SK-N-SH treated with all-trans-retinoic acid at 6 μM for 48 hours (cell line): ENCODE measurements around the gene BRMS1.
A peak's percentile ranks its signal among the peaks of the same experiment; 100 is the strongest.

Experiments
- ATAC-seq: fragments of 200-7000 bp; cut with Tn5 transposase; 3 replicates; pipeline ENCODE4 v1.9.1; 2020; ENCODE audit warnings: mild to moderate bottlenecking, moderate library complexity
- ARNTL ChIP-seq: fragments of 450-650 bp; formaldehyde crosslinking; IDR thresholded peaks from 2 replicates; pipeline ENCODE4 v1.5.0; 2020; ENCODE audit warnings: low read depth, mild to moderate bottlenecking, moderate library complexity, borderline replicate concordance
- CSDC2 ChIP-seq: fragments of 250-450 bp; sonication (Bioruptor Pico); IDR thresholded peaks from 2 replicates; pipeline ENCODE4 v1.5.0; 2020; ENCODE audit warnings: mild to moderate bottlenecking, moderate library complexity
- CSRNP3 ChIP-seq: fragments of 250-450 bp; sonication (Bioruptor Pico); IDR thresholded peaks from 2 replicates; pipeline ENCODE4 v1.5.1; 2021; ENCODE audit warnings: mild to moderate bottlenecking, moderate library complexity
- ESRRG ChIP-seq: fragments of 250-450 bp; sonication (Bioruptor Pico); IDR thresholded peaks from 2 replicates; pipeline ENCODE4 v1.6.1; 2021; ENCODE audit warnings: mild to moderate bottlenecking
- GLIS3 ChIP-seq: fragments of 250-450 bp; sonication (Bioruptor Pico); IDR thresholded peaks from 2 replicates; pipeline ENCODE4 v1.5.0; 2020; ENCODE audit warnings: mild to moderate bottlenecking, moderate library complexity
- OSR1 ChIP-seq: fragments of 250-450 bp; sonication (Bioruptor Pico); IDR thresholded peaks from 2 replicates; pipeline ENCODE4 v1.8.0; 2022; ENCODE audit warnings: moderate library complexity, mild to moderate bottlenecking, inconsistent platforms
- PPARA ChIP-seq: fragments of 250-450 bp; sonication (Bioruptor Pico); IDR thresholded peaks from 2 replicates; pipeline ENCODE4 v1.5.0; 2020; ENCODE audit warnings: mild to moderate bottlenecking, borderline replicate concordance
- RARB ChIP-seq: fragments of 250-450 bp; sonication (Bioruptor Pico); IDR thresholded peaks from 2 replicates; pipeline ENCODE4 v1.8.0; 2021; ENCODE audit warnings: mild to moderate bottlenecking, moderate library complexity
- SNAI2 ChIP-seq: fragments of 250-450 bp; sonication (Bioruptor Pico); IDR thresholded peaks from 2 replicates; pipeline ENCODE4 v1.5.0; 2020; ENCODE audit warnings: mild to moderate bottlenecking, moderate library complexity
- TSHZ2 ChIP-seq: fragments of 250-450 bp; sonication (Bioruptor Pico); IDR thresholded peaks from 2 replicates; pipeline ENCODE4 v1.5.0; 2020; ENCODE audit warnings: mild to moderate bottlenecking, moderate library complexity
- ZC3H10 ChIP-seq: fragments of 250-450 bp; sonication (Bioruptor Pico); IDR thresholded peaks from 2 replicates; pipeline ENCODE4 v1.5.1; 2021; ENCODE audit warnings: mild to moderate bottlenecking, moderate library complexity
- ZFP3 ChIP-seq: fragments of 250-450 bp; sonication (Bioruptor Pico); IDR thresholded peaks from 2 replicates; pipeline ENCODE4 v1.5.0; 2020; ENCODE audit warnings: mild to moderate bottlenecking, moderate library complexity
- ZNF565 ChIP-seq: fragments of 450-650 bp; formaldehyde crosslinking; conservative IDR thresholded peaks from 2 replicates; pipeline ENCODE4 v1.5.0; 2020; ENCODE audit warnings: low read depth, mild to moderate bottlenecking, moderate library complexity
- ZNF8 ChIP-seq: fragments of 450-650 bp; formaldehyde crosslinking; IDR thresholded peaks from 2 replicates; pipeline ENCODE4 v1.5.0; 2020; ENCODE audit warnings: mild to moderate bottlenecking, moderate library complexity
- TF ChIP-seq, protein P1 (sequence below): fragments of 250-450 bp; sonication (Bioruptor Pico); IDR thresholded peaks from 2 replicates; pipeline ENCODE4 v1.8.0; 2021; ENCODE audit warnings: low read depth, mild to moderate bottlenecking, moderate library complexity, borderline replicate concordance
- TF ChIP-seq, protein P2 (sequence below): fragments of 250-450 bp; sonication (Bioruptor Pico); IDR thresholded peaks from 2 replicates; pipeline ENCODE4 v1.8.0; 2020; ENCODE audit warnings: mild to moderate bottlenecking, moderate library complexity, borderline replicate concordance

Gene BRMS1

DNA sequence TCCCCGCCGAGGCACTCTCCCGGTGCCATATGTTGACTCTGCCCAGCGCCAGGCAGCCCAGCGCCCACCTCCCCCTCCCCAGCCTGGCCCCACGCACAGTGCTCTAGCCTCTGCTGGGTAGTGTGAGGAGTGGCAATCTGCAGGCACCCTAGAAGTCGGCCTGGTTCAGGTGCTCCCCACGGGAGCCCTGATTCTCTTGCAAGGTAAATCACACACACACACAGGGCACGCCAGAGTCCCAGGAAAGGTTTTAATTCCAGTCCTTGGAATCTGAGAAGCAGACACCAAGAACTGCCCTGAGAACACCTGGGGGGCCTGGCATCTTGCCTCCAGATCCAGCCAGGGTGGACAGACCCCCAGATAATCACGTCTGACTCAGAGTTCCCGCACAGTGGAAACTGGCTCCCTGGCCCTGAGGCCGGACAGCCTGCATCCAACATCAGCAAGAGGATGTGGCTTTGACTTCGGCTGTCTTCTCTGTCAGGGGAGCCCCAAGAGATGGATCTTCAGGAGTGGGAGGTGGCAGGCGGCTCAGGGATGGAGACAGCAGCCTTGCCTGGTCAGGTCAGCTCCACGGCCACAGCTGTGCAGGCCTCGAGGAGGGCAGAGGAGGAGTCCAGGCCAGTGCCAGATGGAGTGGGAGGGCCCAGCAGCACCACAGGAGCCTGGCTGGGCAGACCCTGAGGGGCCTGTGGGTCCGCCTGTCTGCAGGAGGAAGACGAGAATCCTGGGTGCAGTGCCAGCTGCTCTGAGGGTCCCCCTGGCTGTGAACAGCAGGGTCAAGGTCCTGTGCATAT, 7.6 kb downstream of the BRMS1 start:
- TF ChIP-seq CSDC2 (CRISPR knock-in tag) (no peak), GLIS3 (CRISPR knock-in tag) (no peak), ZNF565 (no peak), ARNTL (CRISPR knock-in tag) (no peak), ZNF8 (CRISPR knock-in tag) (no peak), ZFP3 (CRISPR knock-in tag) (no peak), PPARA (CRISPR knock-in tag) (no peak), SNAI2 (CRISPR knock-in tag) (no peak), RARB (no peak), CSRNP3 (CRISPR knock-in tag) (no peak)
- ATAC-seq, result peak; percentile 7; the same call in 1 of the 3 replicates

DNA sequence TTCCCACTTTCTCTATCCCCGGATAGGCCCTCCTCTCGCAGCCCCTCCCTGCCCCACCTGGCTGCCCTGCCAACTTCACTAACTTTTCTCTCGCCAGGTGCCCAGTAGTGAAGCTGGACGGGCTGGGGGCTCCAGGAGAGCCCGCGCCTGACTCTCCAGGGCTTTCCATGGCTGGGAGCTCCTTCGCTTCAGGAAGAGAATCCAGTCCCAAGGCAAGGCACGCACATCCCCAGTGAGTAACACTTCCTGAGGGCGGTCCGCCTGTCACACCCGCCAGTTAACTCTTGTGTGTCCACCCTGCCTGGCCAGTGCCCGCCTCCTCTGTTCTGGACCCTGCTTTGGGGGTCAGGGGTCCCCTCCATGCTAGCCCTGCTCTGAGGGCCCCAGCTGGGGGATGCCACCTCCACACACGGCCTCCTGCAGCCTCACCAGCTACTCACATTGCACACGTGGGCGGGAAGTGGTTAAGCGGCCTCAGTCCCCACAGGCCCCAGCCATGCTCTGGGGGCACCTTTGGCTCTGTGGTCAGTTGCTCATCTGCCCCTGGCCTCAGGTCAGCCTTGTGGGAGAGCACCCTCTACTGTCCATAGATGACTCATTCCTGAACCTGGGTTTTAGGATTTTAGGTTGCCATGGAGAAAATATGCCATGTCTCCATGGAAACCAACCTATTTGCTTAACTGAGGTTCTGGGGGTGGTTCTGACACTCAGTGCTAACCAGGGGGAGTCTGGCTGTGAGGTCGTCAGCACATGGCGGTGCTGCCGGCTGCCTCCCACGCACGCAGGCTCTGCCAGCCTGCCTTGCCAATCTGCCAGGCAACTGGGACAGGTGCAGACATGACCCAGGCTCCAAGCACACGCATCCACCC, 8.4 kb downstream of the BRMS1 start, which contains the start of gene RIN1:
Gene RIN1, minus strand, starts transcription at position 201 of the 869 bp plus-strand sequence. Its CDS starts 32 bp downstream, at position 169.
- TF ChIP-seq ARNTL (CRISPR knock-in tag), result no peak
- TF ChIP-seq GLIS3 (CRISPR knock-in tag), result 0 out of 2 replicates have a peak, but pooled peaks have one; percentile 61
- TF ChIP-seq, protein P1, sequence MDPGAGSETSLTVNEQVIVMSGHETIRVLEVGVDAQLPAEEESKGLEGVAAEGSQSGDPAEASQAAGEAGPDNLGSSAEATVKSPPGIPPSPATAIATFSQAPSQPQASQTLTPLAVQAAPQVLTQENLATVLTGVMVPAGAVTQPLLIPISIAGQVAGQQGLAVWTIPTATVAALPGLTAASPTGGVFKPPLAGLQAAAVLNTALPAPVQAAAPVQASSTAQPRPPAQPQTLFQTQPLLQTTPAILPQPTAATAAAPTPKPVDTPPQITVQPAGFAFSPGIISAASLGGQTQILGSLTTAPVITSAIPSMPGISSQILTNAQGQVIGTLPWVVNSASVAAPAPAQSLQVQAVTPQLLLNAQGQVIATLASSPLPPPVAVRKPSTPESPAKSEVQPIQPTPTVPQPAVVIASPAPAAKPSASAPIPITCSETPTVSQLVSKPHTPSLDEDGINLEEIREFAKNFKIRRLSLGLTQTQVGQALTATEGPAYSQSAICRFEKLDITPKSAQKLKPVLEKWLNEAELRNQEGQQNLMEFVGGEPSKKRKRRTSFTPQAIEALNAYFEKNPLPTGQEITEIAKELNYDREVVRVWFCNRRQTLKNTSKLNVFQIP (CRISPR knock-in tag), result no peak
- no peak for TF ChIP-seq CSRNP3 (CRISPR knock-in tag)
- TF ChIP-seq, protein P2, sequence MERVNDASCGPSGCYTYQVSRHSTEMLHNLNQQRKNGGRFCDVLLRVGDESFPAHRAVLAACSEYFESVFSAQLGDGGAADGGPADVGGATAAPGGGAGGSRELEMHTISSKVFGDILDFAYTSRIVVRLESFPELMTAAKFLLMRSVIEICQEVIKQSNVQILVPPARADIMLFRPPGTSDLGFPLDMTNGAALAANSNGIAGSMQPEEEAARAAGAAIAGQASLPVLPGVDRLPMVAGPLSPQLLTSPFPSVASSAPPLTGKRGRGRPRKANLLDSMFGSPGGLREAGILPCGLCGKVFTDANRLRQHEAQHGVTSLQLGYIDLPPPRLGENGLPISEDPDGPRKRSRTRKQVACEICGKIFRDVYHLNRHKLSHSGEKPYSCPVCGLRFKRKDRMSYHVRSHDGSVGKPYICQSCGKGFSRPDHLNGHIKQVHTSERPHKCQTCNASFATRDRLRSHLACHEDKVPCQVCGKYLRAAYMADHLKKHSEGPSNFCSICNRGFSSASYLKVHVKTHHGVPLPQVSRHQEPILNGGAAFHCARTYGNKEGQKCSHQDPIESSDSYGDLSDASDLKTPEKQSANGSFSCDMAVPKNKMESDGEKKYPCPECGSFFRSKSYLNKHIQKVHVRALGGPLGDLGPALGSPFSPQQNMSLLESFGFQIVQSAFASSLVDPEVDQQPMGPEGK (CRISPR knock-in tag), result peak; percentile 74; the same call in 1 of the 2 replicates
- no peak for TF ChIP-seq SNAI2 (CRISPR knock-in tag)
- no peak for TF ChIP-seq ZC3H10 (CRISPR knock-in tag)
- peak; percentile 54; the same call in 1 of the 2 replicates for TF ChIP-seq ZFP3 (CRISPR knock-in tag)
- TF ChIP-seq TSHZ2 (CRISPR knock-in tag), result no peak
- ATAC-seq, result peak; percentile 84

- peak; percentile 54 for ATAC-seq
- no peak for TF ChIP-seq CSDC2 (CRISPR knock-in tag)
- no peak for TF ChIP-seq CSRNP3 (CRISPR knock-in tag)
- TF ChIP-seq PPARA (CRISPR knock-in tag), result no peak
- TF ChIP-seq ESRRG, result no peak
- no peak for TF ChIP-seq OSR1 (CRISPR knock-in tag)
- TF ChIP-seq, protein P2 (CRISPR knock-in tag), result no peak
Observed at GRCh38 chr11:66335531-66336233, 9.2 kb downstream of the BRMS1 start.
